Spleen (tissue), 11 donors: ENCODE data around the gene ACP4. TPM values are rescaled to one million over a fixed set of nuclear protein-coding genes. Genes with fewer than 3 reads are reported as not detected.

ENCODE experiments used
- DNase-seq: peaks from one replicate; pipeline ENCODE4 v3.0.0-alpha.2; 2020
- H3K27ac ChIP-seq, 8 donors: fragments of 200-600 bp; sonication (generic) in 7 of 8; 1 replicate in 4 of 8; 2 replicates in 4 of 8; pipeline versions ENCODE4 v1.5.0 to v1.8.0; 2016 to 2021; ENCODE audit warnings: inconsistent platforms in 4 of 8, mild to moderate bottlenecking in 4 of 8, moderate library complexity in 1 of 8
- H3K27me3 ChIP-seq, 7 donors: fragments of 200-600 bp; sonication (generic) in 6 of 7; replicated peaks in 1 of 7; 1 replicate in 4 of 7; 2 replicates in 3 of 7; pipeline versions ENCODE4 v1.5.0 to v1.8.0; 2016 to 2021; ENCODE audit warnings: inconsistent platforms in 3 of 7, mild to moderate bottlenecking in 1 of 7
- H3K36me3 ChIP-seq, 6 donors: fragments of 200-600 bp; sonication (generic) in 5 of 6; 1 replicate in 4 of 6; 2 replicates in 2 of 6; pipeline versions ENCODE4 v1.5.0 to v1.8.0; 2016 to 2021; ENCODE audit warnings: inconsistent platforms in 2 of 6
- H3K4me1 ChIP-seq, 6 donors: fragments of 200-600 bp; sonication (generic) in 5 of 6; 1 replicate in 3 of 6; 2 replicates in 3 of 6; pipeline versions ENCODE4 v1.5.0 to v1.8.0; 2016 to 2021; ENCODE audit warnings: inconsistent platforms in 3 of 6
- H3K4me3 ChIP-seq, 8 donors: fragments of 200-600 bp; sonication (generic) in 7 of 8; 1 replicate in 4 of 8; 2 replicates in 4 of 8; pipeline versions ENCODE4 v1.5.0 to v1.8.0; 2016 to 2021; ENCODE audit warnings: inconsistent platforms in 4 of 8, mild to moderate bottlenecking in 4 of 8, moderate library complexity in 2 of 8
- H3K9me3 ChIP-seq, 8 donors: fragments of 200-600 bp; sonication (generic) in 7 of 8; 1 replicate in 4 of 8; 2 replicates in 4 of 8; pipeline versions ENCODE4 v1.5.0 to v1.8.0; 2016 to 2021; ENCODE audit warnings: inconsistent platforms in 4 of 8
- POLR2A ChIP-seq, 3 donors: fragments of 450-650 bp; IDR thresholded peaks; one replicate each; pipeline ENCODE4 v1.5.1; 2017; ENCODE audit warnings: antibody characterized with exemption in 3 of 3, mild to moderate bottlenecking in 1 of 3
- POLR2AphosphoS5 ChIP-seq, 3 donors: sonication (generic); formaldehyde crosslinking; IDR thresholded peaks; one replicate each; pipeline ENCODE4 v1.5.1; 2017; ENCODE audit warnings: antibody characterized with exemption in 3 of 3
- whole genome bisulfite sequencing, 5 donors: extraction: QIAGEN DNeasy Blood & Tissue Kit in 3 of 5; methylation state at CpG; one replicate each; pipeline versions ENCODE4 v1.1.5 to v1.1.7; 2013 to 2018; 5-methylcytosine and 5-hydroxymethylcytosine counted together
- intact Hi-C: fragments of 100-400 bp; cut with DNase I; formaldehyde crosslinking; loops from one replicate; pipeline ENCODE4 v1.15.0; 2023; ENCODE audit warnings: low total_unique reads
- polyA plus RNA-seq, 3 donors: library from polyadenylated mRNA; stranded (reverse); fragments of 200-250 nt; gene quantifications; one replicate each; pipeline ENCODE4 v1.2.1, GENCODE V29; 2013
- total RNA-seq, 7 donors: library from RNA; depleted of rRNA in 3 of 7; stranded (reverse); fragments of >200 nt in 3 of 7; fragmentation: NEBNext Ultra II Directional in 4 of 7; extraction: Animal tissue kit (Norgen Biotek cat#: 25700) in 4 of 7; gene quantifications; one replicate each; pipeline versions ENCODE4 v1.1.0 to v1.2.1, GENCODE V29; 2016 to 2021
- TF ChIP-seq, protein P1 (sequence below), 11 experiments: fragments of 200-600 bp in 7 of 11; fragments of 450-650 bp in 4 of 11; sonication (generic) in 4 of 11; IDR thresholded peaks in 8 of 11; conservative IDR thresholded peaks in 3 of 11; 1 replicate in 7 of 11; 2 replicates in 4 of 11; pipeline versions ENCODE4 v1.4.0 to v1.8.0; 2016 to 2021; ENCODE audit warnings: antibody characterized with exemption in 11 of 11, inconsistent platforms in 4 of 11, mild to moderate bottlenecking in 1 of 11
- donor health status: healthy with polysubstance abuse.
- donor health status: DM: no; HTN: no; CAD: no; lungs with moderate emphysema.
- donor health status: DM: no; HTN: no; CAD: no.
- donor health status: Bipolar disorder and iron deficiency.
- donor health status: healthy.
- donor health status: DM: no; HTN: no; CAD: no.
- donor health status: DM: yes; HTN: yes; CAD: no.

The ACP4 gene
- total and polyA plus RNA-seq, 10 donors = not detected

DNA sequence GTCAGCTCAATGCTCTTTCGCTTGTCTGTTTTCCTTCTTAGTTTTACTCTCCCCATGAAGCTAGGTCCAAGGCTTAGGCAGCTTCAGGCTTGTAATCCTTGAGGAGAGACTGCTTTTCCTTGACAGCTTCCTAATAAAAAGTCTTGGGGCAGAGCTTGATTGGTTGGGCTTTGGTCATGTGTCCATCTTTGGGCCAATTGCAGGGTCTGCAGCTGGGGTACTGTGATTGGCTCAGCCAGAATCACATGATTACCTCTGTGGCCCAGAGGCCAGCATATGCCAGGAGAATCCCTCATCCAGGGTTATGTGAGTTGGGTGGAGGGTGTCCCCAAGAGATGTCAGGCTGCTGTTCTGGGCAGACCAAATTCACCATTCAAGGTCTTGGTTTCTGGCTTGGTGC, 25.2 kb downstream of the ACP4 start:
- intact Hi-C loops = no loop called here
- H3K36me3 ChIP-seq = no peaks in the 10 kb centered on the region
- H3K27ac ChIP-seq = no peak overlapping the region
- H3K4me3 ChIP-seq = no peak overlapping the region
- H3K4me1 ChIP-seq = peaks cover 0 to 27% (median 17%) of the 10 kb centered on the region in 6 donors
- TF ChIP-seq POLR2A (IDR thresholded peaks at IDR 0.05) = no peak
- TF ChIP-seq, protein P1, sequence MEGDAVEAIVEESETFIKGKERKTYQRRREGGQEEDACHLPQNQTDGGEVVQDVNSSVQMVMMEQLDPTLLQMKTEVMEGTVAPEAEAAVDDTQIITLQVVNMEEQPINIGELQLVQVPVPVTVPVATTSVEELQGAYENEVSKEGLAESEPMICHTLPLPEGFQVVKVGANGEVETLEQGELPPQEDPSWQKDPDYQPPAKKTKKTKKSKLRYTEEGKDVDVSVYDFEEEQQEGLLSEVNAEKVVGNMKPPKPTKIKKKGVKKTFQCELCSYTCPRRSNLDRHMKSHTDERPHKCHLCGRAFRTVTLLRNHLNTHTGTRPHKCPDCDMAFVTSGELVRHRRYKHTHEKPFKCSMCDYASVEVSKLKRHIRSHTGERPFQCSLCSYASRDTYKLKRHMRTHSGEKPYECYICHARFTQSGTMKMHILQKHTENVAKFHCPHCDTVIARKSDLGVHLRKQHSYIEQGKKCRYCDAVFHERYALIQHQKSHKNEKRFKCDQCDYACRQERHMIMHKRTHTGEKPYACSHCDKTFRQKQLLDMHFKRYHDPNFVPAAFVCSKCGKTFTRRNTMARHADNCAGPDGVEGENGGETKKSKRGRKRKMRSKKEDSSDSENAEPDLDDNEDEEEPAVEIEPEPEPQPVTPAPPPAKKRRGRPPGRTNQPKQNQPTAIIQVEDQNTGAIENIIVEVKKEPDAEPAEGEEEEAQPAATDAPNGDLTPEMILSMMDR (IDR thresholded peaks at IDR 0.05 in 8 of 11, conservative IDR thresholded peaks at IDR 0.05 in 3 of 11) = no peak
- peaks cover 0 to 79% (median 30%) of the 10 kb centered on the region in 7 donors for H3K27me3 ChIP-seq
- no peak for DNase-seq
- H3K9me3 ChIP-seq = peaks cover 0 to 4% (median 0%) of the 10 kb centered on the region in 8 donors
- 83 to 100% (median 100%) methylated on average over 1 of the region's 1 CpG for WGBS, 5 donors

DNA sequence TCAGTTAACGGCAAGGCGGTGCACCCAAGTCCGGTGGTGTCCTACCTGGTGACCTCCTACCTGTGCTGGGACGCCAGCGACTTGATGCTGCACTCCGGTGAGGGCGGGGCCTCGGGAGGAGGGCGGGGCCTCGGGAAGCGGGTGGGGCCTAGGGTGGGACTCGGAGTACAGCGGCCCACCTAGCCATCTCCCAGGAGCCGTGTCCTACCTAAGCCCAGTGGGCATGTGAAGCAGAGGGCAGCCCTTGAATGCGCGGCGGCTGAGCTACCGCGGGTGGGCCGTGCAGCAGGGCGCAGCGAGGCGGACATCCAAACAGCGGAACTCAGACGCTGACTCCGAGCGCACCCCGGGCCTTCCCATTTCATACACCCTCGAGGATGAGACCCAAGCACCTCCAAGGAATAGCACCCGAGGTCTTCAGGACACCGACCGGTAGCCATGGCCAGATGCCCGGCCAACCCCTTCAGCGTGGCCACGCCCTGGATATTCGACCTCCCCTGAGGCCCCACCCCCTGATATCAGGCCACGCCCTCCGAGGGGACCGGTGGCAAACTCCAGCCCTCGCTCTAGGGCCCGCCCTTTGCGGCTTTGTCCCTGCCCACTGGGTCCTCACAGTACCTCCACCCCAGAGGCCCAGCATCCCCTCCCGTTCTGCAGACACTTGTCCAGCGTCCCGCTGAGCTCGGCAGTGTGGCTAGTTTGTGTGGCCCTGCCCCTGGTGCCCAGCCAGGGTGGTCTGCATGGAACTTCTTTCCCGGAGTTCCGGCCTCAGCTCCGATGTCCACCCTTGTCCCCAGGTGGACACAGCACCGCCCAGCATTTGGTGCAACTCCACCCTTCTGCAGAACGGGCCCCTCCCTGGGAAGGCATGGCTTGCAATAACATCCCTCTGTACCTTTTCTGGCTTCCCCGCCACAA, 28.0 kb downstream of the ACP4 start:
- 7 to 25% (median 9%) methylated on average over 11 to 52 of the region's 52 CpGs for WGBS, 5 donors
- Histone ChIP-seq H3K4me3 (peak overlapping the region in 7 of 8 donors; percentile 27 to 75 (median 41)), H3K9me3 (peaks cover 0 to 4% (median 0%) of the 10 kb centered on the region in 8 donors), H3K27me3 (peaks cover 0 to 94% (median 41%) of the 10 kb centered on the region in 7 donors), H3K4me1 (peaks cover 0 to 39% (median 23%) of the 10 kb centered on the region in 6 donors), H3K36me3 (no peaks in the 10 kb centered on the region), H3K27ac (peak overlapping the region in 4 of 8 donors; percentile 44 to 82 (median 70))
- DNase-seq = peak; percentile 88
- no peak for TF ChIP-seq POLR2A (IDR thresholded peaks at IDR 0.05)
- TF ChIP-seq, protein P1 (IDR thresholded peaks at IDR 0.05 in 8 of 11, conservative IDR thresholded peaks at IDR 0.05 in 3 of 11) = no peak
- TF ChIP-seq POLR2AphosphoS5 (IDR thresholded peaks at IDR 0.05) = peak in 2 of 3 donors; percentile 21 to 39
- intact Hi-C loops = no loop called here

DNA sequence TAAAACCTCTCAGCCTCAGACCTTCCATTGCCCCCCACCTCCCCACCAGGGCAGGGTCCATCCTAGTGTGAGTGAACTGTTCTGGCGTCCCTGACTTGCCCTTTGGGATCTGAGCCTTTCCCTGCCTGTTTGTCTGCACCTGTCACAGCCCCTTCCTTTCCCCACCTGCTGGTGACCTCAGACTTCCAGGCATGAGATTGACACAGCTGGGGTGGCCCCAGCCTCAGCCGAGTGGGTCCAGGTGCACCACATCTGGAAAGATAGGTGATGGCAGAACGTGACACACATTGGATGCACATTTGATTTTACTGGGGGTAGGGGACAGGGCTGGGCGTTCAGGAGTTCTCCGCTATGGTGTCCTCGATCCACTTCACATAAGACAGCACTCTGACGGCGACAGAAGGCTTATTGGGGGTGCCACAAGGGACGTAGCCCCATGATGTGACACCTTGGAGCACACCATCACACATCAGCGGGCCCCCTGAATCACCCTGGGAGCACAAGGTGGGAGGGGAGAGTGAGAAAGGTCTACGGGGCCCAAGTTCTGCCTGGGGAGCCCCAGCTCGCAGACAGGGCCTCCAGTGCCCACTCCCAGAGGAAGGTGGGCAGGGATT, 28.8 kb downstream of the ACP4 start:
- Histone ChIP-seq H3K4me1 (peaks cover 0 to 39% (median 23%) of the 10 kb centered on the region in 6 donors), H3K27me3 (peaks cover 0 to 98% (median 41%) of the 10 kb centered on the region in 7 donors), H3K36me3 (no peaks in the 10 kb centered on the region), H3K27ac (peak overlapping the region in 2 of 8 donors; percentile 56 to 82), H3K4me3 (peak overlapping the region in 4 of 8 donors; percentile 11 to 75 (median 46)), H3K9me3 (peaks cover 0 to 4% (median 0%) of the 10 kb centered on the region in 8 donors)
- no peak for DNase-seq
- peak in 1 of 3 donors; percentile 25 for TF ChIP-seq POLR2AphosphoS5 (IDR thresholded peaks at IDR 0.05)
- TF ChIP-seq POLR2A (IDR thresholded peaks at IDR 0.05) = no peak
- WGBS, 5 donors = 61 to 72% (median 64%) methylated on average over 12 of the region's 12 CpGs
- intact Hi-C loops = no loop called here

DNA sequence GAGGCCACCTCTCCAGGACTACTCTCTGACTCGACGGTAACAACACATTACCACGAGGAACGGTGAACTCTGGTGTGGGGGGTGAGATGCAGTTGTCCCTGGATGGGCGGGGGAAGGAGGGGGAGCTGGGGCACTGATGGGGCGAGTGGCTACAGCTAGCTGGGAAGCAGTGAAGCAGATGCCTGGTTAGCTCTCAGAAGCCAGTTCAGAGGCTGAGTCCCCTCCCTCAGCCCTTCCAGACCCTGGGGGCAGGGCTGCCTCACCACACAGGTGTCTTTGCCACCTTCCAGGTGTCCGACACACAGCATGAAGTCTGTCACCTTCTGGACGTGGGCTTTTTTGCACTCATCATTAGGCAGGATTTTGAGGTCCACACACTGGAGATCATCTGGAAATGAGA, 29.4 kb downstream of the ACP4 start:
- Histone ChIP-seq H3K4me3 (peak overlapping the region in 4 of 8 donors; percentile 11 to 50 (median 30)), H3K27ac (peak overlapping the region in 3 of 8 donors; percentile 48 to 82 (median 56)), H3K4me1 (peaks cover 0 to 39% (median 23%) of the 10 kb centered on the region in 6 donors), H3K27me3 (peaks cover 0 to 98% (median 41%) of the 10 kb centered on the region in 7 donors), H3K9me3 (peaks cover 0 to 4% (median 0%) of the 10 kb centered on the region in 8 donors), H3K36me3 (no peaks in the 10 kb centered on the region)
- DNase-seq = no peak
- TF ChIP-seq POLR2A (IDR thresholded peaks at IDR 0.05) (no peak), POLR2AphosphoS5 (IDR thresholded peaks at IDR 0.05) (no peak)
- TF ChIP-seq, protein P1 (IDR thresholded peaks at IDR 0.05 in 8 of 11, conservative IDR thresholded peaks at IDR 0.05 in 3 of 11) = no peak
- 30 to 44% (median 36%) methylated on average over 7 to 8 of the region's 8 CpGs for WGBS, 5 donors
- intact Hi-C loops = no loop called here
